Measurements from ENCODE around the gene TNFSF4.
"Not testable (repeated sequence)": the region's sequence is repeated elsewhere in the genome, so short reads cannot be mapped to it uniquely, and the experiment has no call there.

Gene TNFSF4, protein sequence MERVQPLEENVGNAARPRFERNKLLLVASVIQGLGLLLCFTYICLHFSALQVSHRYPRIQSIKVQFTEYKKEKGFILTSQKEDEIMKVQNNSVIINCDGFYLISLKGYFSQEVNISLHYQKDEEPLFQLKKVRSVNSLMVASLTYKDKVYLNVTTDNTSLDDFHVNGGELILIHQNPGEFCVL
- 0.49 to 2.9 (median 1.6) reads per million in 18 experiments for total RNA-seq

DNA sequence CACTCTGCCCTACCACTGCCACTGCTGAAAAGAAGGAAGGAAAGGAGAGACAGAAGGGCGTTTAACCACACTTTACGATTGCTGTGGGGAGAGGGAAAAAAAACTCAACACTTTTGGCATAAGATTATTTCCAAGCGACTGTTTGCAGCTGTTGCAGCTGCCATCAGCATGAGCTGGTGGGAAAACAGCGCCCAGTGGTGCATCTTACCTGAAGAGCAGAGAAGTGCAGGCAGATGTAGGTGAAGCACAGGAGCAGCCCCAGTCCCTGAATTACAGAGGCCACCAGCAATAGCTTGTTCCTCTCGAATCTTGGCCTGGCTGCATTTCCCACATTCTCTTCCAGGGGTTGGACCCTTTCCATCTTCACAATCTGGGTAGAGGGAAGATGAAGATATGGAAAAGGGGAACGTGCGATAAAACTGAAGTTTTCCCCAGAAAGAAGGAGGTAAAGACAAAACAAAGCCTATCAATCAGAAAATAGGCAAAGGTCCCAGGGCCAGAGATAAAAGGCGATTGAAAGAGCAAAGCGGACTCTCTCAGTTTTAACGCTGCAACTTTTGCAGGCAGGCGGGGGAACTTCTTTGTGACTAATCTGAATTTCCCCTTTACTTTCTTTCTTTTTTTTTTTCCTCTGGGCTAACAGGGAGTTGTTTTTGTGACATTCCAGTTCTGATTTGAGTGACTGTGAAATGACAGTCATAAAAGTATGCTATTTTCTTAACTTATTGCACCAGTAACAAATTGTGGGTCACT, at the start of gene TNFSF4:
Gene TNFSF4, minus strand, starts transcription at position 516 of the 753 bp plus-strand sequence. Its CDS starts 155 bp downstream, at position 361.
- DNase-seq: peak; percentile 21 to 34

- peak; percentile 28 to 63 for DNase-seq
Observed at GRCh38 chr1:173255214-173255813, 48.2 kb upstream of the TNFSF4 start.

DNA sequence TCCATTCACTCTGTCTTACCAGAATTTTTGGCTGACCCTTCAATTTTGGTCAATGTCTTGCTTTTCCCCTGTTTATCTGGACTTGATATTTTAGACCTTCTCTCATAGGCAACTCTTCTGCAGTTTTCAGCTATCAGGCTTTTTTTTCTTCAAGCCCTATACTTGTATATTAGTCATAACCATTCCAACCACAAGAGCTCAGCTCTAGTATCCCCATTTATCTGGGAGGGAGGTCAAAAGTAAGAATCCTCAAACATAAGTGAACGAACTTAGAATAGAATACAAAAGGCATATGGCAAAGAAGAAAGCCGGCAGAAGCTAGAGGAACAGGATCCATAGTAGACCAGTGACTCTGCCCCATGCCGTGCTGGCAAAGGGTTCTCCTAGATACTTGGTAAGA, 45.9 kb upstream of the TNFSF4 start:
- no peak for DNase-seq

- DNase-seq: peak; percentile 29 to 38
Observed at GRCh38 chr1:173249349-173249748, 42.2 kb upstream of the TNFSF4 start.

DNA sequence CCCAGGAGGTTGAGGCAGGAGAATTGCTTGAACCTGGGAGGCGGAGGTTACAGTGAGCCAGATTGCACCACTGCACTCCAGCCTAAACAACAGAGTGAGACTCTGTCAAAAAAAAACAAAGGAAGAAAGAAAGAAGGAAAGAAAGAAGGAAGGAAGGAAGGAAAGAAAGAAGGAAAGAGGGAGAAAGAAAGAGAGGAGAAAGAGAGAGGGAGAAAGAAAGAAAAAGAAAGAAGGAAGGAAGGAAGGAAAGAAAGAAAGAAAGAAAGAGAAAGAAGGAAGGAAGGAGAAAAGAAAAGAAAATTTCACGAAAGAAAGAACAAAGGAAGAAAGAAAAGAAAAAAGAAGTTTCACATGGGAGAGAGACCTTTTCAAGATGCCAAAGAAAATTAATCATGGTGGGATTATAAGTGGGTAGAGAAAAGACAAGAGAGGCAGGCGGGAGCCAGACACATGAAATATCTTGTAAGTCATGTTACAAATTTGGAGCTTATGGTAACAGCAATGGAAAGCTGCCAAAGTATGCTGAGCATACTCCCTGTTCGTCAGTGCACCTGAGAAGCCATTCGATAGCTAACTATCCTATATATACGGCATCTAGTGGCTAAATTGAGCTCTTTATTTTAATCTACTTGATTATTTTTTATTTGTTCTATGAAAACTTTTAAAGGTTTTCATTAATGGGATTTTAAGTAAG, 41.3 kb upstream of the TNFSF4 start:
- DNase-seq: no peak

- DNase-seq: no peak
Observed at GRCh38 chr1:173245892-173246291, 38.8 kb upstream of the TNFSF4 start.

DNA sequence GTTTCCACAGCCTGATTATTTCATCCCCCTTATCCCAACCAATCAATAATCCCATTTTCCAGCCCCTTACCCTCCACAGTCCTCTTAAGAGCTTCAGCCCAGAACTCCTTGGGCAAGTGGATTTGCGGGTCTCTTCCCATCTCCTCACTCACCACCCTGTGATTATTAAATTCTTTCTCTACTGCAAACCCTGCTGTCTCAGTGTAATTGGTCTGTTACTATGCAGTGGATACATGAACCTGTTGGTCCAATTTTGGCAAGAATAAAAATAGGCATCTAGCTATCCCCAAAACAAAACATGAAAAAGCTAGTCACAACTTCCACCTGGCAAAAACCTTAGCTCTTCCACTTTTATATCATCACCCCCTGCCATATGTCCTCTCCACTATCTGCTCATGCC, 36.2 kb upstream of the TNFSF4 start:
- no peak for DNase-seq

DNA sequence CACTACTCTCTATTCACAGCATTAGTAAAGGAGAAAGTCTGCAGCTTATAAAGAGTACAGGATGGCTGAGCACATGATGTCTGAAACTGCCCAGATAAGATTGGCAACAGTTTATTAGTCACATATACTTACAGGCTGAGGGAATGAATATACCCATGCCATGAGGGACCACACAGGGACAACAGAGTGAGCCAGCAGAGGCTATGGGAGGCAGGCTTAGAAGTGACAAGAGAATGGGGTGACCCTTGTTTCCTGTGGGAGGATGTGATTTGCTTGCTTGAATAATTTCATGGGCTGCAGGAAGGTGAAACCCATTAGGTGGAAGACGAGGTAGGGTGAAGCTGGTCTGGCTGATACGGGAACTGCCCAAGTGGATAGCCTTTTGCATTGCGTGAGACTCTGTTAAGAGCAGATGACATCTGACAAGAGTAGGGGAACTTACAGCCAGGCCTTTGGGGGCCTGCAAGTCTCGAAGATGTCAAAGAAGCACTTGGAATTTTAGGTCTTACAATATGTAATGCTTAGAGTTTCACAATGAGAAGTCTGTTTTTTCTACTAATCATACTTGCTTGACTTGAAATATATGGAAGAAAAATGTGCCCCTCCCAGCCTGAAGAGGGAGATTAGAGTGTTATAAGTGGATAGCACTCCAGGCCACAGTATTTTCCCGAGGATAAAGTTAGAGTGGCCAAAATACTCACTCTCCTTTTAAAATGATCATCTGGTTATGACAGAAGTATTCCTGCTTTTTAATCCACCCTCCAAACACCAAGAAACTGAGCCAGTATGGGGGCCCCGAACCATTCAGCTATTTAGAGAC, 34.6 kb upstream of the TNFSF4 start:
- no peak for DNase-seq

DNA sequence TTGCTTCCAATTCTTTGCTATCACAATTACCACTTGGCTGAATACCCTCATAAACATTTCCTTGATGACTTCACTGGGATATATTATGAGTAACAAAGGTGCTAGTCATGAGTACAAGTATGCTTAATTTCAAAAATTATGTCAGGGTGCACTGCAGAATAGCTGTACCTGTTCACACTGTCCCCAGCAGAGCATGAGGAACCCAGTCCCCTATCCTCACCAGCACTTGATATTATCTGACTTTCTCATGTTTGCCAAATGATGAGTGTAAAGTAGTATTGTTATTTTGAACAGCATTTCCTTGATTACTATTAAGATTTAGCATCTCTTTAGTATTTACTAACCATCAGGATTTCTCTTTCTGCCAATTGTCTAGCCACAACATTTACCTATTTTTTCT, 33.5 kb upstream of the TNFSF4 start:
- DNase-seq: no peak

DNA sequence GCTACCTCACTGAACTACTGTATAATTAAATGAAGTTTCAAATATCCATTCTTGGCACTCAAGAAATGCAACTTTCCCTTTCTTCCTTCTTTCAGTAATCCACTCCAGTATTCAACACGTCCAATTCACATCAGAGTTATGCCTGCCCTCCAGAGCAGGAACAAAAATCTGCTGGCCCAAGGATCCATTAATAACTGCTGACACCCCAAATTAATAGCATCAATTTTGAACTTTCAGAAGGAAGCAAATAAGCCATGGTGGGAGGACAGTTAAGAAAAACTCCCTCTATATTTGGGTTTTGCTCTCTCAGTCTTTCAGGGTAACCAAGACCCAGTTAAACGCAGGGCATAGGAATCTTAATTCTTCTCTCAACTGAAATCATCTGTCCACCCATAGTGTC, 31.9 kb upstream of the TNFSF4 start:
- DNase-seq: no peak

DNA sequence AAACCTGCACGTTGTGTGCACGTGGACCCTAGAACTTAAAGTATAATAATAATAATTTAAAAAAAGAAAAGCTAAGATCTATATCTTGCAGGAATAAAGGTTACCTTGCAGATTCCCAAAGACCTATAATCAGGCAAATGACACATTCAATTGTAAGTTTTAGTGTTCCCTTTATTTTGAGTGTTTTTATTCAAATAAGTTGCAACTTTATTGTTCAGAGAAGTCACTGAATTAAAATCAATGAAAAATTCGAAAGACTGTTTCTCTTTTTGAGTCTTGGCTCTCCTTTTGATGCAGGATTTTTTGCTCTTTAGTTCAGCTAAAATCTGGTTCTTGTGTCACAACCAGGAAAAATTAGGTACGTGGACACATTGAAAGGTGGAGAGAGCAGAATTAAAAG, 27.8 kb upstream of the TNFSF4 start:
- no peak for DNase-seq

- DNase-seq: not testable (repeated sequence)
Observed at GRCh38 chr1:173234434-173234833, 27.3 kb upstream of the TNFSF4 start.

DNA sequence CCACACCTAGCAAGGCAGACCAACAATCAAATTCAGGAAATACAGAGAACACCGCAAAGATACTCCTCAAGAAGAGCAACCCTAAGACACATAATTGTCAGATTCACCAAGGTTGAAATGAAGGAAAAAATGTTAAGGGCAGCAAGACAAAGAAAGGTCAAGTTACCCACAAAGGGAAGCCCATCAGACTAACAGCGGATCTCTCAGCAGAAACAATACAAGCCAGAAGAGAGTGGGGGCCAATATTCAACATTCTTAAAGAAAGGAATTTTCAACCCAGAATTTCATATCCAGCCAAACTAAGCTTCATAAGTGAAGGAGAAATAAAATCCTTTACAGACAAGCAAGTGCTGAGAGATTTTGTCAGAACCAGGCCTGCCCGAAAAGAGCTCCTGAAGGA, 21.9 kb upstream of the TNFSF4 start:
- not testable (repeated sequence) for DNase-seq

DNA sequence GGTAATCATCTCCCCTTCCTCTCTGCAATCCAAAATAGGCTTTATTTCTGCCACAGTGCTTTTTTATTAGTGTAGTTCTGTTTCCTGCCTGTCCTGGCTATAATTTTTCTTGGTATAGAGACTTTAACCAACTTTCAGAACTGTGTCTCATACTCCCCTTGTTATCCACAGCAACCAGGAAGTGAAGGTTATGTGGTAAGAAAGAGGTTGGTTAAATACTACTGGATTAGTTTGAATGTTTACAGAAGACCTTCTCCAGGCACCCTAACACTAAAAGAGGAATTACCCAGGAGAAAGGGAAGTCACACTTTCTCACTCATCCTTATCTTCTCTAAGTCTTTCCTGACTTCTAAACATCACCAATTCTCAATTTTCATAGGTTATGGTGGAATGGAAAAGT, 17.8 kb upstream of the TNFSF4 start:
- DNase-seq: peak; percentile 7 to 28

DNA sequence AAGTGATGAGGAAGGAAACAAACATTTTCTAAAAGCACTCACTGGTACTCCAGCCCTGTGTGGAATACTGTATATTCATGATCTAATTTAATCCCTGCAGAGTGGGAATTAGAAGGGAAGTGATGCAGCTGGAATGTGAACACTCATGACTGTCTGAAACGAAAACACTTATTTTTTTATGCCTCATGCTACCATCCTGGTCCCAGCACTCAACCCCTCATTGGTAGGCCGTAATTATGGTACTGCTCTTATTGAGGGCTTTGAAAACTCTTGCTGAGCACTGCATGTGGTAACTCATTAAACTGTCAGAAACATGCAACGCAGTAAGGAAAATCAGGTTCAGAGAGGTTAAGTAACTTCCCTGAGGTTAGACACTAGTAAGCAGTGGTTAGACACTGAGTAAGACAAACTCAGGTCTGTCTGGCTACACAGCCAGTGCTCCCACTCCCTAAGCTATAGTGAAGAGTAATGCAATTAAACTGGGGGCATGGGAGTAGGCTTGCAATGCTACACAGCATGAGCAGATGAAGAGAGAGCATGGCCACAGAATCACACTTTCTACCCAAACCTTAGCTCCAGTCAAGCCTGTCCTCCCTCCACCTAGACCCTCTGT, 17.3 kb upstream of the TNFSF4 start:
- no peak for DNase-seq

DNA sequence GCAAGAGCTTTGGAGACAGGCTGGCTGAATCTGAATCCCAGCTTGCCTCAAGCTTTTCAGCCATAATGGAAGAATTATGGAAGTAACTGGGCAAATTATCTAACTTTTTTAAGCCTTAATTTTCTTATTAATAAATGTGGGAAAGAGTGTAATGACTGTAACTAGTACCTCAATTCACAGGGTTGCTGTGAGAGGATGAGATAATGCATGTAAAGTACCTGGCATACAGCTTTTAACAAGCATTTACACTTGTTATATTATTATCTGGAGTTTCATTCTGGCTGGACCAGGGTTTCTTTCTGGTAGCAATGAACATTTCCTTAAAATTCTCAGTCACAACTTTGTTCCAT, 15.9 kb upstream of the TNFSF4 start:
- no peak for DNase-seq

DNA sequence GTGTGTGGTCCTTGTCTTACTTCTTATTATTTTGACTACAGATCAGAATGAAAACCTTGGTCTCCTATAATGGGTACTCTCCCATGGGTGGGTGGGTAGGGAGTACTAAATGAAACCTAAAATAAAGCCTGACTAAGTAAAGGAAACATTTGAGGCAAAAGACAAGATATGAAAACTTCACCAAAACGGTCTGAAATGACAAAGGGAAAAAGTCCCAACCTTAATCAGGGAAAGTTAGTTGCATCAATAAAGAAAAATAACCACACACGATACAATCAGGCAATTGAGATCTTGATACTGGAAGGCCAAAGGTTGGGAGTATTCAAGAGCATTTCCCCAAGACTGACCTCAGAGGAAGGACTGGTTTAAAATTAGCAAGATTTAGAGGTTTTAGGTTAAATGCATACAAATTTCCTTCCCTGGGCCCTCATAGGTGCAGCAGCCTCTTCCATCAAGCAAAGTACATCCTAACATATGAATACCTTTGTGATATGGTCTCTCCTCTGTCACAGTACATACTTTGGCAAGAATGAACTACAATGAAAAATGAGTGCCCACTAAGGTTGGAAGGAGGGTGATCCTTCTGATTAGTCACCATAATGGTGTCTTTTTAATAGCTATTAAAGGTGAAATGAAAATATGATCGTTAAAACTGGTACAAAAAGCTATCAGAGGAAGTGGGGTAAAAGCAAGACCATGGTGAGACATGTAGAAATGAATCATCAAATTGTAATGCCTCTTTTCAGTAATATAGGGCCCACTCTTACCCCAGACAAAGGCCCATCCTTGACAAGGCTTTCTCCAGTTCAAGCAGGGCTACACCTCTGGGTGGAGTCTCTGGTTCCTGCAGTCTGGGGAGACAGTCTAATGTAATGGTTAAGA, 15.3 kb upstream of the TNFSF4 start:
- no peak for DNase-seq

- no peak for DNase-seq
Observed at GRCh38 chr1:173220157-173220556, 13.0 kb upstream of the TNFSF4 start.

DNA sequence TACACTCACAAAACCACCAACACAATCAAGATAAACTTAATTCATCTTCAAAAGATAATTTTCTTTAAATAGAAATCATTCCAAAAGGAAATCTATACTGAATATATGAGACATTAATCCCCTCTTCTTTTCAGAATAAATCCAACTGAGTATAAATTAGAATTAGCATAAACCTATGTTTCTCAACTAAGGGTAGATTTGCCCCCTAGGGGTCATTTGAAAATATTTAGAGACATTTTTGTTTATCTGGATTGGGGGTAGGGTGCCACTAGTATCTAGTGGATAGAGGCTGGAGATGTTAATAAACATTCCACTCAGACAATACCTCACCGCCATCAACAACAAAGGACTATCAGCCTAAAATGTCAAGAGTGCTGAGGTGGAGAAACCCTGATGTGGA, 6.5 kb upstream of the TNFSF4 start:
- no peak for DNase-seq

DNA sequence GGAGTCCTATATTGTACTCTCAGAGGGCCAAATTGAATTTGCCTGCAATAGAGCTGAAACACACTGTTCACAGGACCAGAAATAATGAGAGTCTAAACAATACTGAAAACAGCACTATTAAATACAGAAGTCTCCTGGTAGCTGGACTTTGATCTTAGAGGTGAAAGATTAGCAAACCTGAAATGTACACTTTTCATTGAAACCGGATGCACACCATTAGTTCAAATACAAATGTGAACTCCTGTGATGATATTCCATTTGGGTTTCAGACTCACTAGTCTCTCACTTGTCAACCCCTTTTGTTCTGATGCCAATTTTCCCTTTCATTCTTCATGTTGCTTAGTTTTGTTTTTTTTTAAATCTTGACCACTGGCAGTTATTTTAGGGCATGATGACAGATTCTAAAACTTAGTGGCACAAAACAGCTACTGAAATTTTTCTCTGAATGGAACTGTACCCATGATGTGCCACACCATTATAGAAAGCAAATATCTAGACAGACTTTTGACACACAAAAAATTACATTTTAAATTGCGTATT, 5.9 kb upstream of the TNFSF4 start:
- DNase-seq: no peak

GRCh38 chr1:173210716-173211231, 3.6 kb upstream of the TNFSF4 start:
- no peak for DNase-seq
